HG03460 (cell line): ENCODE results near the gene ZNF486.
"Not testable (repeated sequence)": the region's sequence is repeated elsewhere in the genome, so short reads cannot be mapped to it uniquely, and the experiment has no call there.

Experiments used
- ATAC-seq: cut with Tn5 transposase; IDR thresholded peaks from one replicate; pipeline ENCODE4 v1.9.1; 2021; ENCODE audit not compliant: unreplicated experiment

Gene ZNF486

DNA sequence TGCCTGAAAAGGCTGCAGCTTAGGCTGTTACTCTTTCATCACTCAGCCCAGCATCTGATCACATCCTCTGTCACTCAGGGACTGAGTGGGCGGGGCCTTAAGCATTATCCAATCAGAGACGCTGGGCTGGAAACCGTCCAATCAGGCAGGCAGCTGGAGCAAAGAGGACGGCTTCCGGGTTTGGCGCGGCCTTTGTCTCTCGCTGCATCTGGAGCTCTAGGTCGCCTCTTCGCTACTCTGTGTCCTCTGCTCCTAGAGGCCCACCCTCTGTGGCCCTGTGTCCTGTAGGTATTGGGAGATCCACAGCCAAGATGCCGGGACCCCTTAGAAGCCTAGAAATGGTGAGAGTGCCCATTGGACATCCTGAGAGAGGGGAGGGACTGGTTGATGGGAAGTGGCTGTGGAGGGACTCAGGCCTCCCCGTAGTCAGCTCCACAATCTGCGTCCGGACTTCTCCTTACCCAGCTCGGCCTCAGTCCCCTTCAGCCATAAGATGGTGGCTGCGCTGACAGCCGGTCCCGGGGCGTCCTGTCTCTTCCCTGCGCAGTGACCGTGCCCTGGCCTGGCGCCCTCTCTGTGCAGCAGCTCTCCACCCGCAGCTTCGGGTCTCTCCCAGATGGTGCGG is at the start of gene ZNF486:
ZNF486 (plus strand) TSS at position 195 of the 625 bp plus-strand sequence; CDS start at position 312, 117 bp downstream.
- ATAC-seq: peak; percentile 89

DNA sequence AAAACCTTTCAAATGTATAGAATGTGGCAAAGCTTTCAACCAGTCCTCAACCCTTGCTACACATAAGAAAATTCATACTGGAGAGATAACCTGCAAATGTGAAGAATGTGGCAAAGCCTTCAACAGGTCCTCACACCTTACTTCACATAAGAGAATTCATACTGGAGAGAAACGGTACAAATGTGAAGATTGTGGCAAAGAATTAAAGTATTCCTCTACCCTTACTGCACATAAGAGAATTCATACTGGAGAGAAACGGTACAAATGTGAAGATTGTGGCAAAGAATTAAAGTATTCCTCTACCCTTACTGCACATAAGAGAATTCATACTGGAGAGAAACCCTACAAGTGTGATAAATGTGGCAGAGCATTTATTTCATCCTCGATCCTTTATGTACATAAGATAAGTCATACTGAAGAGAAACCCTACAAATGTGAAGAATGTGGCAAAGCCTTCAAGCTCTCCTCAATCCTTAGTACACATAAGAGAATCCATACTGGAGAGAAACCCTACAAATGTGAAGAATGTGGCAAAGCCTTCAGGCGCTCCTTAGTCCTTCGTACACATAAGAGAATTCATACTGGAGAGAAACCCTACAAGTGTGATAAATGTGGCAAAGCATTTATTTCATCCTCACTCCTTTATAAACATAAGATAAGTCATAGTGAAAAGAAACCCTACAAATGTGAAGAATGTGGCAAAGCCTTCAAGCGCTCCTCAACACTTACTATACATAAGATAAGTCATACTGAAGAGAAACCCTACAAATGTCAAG is 48.8 kb upstream of the ZNF486 start:
- not testable (repeated sequence) for ATAC-seq

DNA sequence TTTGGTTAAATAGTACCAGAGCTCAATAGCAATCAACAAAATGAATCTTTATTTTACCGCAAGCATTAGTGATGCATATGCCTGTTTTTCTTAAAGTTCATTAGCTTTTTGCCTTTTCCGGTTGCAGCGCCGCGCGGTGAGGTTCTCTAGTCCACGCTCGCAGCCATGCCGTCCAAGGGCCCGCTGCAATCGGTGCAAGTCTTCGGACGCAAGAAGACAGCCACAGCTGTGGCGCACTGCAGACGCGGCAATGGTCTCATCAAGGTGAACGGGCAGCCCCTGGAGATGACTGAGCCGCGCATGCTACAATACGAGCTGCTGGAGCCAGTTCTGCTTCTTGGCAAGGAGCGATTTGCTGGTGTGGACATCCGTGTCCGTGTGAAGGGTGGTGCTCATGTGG is 42.1 kb upstream of the ZNF486 start:
- no peak for ATAC-seq

DNA sequence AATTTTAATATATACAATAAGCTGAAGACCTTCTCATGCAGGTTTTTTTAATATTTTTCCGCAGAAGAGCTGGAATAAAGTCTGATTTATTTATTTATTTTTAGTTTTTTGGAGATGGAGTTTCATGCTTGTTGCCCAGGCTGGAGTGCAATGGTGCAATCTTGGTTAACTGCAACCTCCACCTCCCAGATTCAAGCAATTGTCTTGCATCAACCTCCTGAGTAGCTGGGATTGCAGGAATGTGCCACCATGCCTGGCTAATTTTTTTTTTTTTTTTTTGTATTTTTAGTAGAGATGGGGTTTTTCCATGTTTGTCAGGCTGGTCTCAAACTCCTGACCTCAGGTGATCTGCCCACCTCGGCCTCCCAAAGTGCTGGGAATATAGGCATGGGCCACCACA is 34.1 kb upstream of the ZNF486 start:
- ATAC-seq: not testable (repeated sequence)

DNA sequence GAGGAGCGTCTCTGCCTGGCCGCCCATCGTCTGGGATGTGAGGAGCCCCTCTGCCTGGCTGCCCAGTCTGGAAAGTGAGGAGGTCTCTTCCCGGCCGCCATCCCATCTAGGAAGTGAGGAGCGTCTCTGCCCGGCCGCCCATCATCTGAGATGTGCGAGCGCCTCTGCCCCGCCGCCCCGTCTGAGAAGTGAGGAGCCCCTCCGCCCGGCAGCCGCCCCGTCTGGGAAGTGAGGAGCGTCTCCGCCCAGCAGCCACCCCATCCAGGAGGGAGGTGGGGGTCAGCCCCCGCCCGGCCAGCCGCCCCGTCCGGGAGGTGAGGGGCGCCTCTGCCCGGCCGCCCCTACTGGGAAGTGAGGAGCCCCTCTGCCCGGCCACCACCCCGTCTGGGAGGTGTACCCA is 29.3 kb upstream of the ZNF486 start:
- ATAC-seq: not testable (repeated sequence)

DNA sequence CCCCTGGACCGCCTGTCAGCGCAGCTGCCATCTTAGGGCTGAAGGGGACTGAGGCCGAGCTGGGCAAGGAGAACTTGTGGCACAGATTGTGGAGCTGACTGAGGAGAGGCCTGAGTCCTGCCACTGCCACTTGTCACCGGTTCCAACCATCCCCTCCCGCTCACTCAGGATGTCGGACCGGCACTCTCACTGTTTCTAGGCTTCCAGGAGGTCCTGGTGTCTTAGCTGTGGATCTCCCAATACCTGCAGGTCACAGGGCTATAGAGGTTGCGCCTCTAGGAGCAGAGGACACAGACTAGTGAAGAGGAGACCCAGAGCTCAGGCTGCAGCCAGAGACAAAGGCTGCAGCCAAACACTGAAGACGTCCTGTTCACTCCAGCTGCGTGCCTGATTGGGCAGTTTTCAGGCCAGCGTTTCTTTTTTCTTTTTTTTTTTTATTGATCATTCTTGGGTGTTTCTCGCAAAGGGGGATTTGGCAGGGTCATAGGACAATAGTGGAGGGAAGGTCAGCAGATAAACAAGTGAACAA is 15.3 kb upstream of the ZNF486 start:
- no peak for ATAC-seq

DNA sequence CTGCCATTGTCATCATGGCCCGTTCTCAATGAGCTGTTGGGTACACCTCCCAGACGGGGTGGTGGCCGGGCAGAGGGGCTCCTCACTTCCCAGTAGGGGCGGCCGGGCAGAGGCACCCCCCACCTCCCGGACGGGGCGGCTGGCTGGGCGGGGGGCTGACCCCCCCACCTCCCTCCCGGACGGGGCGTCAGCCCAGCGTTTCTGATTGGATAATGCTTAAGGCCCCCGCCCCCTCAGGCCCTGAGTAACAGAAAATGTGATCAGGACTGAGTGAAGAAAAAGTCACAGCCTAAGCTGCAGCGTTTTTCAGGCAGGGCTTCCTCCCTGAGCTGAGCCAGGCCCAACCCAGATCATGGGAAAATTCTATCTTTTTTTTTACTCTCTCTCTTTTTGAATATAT is 14.5 kb upstream of the ZNF486 start:
- not testable (repeated sequence) for ATAC-seq

DNA sequence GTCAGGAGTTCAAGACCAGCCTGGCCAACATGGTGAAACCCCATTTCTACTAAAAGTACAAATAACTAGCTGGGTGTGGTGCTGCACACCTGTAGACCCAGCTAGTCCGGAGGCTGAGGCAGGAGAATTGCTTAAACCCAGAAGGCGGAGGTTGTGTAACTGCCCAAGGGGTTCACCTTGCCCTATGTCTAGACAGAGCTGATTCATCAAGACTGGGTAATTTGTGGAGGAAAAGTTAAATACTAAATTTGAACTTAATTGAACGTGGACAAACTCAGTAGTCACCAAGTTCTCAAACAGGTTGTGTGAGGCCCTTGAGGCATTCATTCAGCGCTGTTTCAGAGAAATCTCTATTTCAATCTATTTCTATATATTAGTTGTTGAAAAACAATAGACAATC is 13.7 kb upstream of the ZNF486 start:
- ATAC-seq: no peak

DNA sequence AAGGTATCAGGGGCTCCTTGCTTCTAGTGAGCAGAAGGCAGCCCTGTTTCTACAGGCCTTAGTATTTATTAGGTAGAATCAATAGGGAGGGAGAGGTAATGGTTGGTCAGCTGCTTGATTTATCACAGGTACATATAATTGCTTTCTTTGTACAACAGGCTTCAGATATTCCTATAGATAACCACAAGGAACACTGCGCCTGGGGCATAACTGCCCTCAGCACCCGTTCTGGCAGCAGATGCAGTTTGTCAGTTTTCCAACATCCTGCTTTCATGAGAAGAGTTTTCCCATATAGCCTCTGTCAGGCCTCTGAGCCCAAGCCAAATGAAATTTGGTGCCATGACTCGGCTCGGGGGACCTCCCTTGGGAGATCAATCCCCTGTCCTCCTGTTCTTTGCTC is 12.4 kb upstream of the ZNF486 start:
- ATAC-seq: no peak

DNA sequence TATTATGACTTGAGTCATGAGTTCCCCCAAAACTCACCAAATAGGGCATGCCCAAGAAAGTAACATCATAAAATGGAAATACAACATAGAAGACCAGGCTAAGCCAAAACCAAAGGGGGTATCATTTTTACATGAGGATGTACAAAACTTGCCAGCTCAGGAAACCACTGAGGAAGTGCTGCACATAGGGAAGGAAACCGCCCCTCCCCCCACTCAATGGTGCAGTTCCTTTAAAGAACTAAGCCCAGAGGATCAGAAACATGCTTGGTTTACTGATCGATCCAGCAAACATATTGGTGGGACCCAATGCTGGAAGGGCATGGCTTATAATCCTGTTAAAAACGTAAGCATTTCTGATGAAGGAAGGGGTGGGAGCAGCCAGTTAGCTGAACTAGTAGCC is 4.2 kb upstream of the ZNF486 start:
- ATAC-seq: no peak

DNA sequence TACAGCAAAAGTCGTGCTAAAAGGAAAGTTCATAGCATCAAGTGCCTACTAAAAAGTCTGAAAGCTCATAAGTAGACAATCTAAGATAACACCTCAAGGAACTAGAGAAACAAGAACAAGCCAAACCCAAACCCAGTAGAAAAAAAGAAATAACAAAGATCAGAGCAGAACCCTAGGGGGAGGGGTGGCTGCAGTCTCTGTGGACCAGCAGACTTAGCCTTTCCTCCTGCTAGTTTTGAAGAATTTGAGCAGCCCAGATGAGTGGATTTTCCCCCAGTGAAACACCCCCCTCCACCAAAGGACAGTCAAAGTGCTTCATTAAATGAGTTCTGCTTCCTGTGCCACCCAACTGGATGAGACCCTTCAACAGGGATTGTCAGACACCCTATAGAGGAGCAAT is 2.6 kb upstream of the ZNF486 start:
- ATAC-seq: no peak

DNA sequence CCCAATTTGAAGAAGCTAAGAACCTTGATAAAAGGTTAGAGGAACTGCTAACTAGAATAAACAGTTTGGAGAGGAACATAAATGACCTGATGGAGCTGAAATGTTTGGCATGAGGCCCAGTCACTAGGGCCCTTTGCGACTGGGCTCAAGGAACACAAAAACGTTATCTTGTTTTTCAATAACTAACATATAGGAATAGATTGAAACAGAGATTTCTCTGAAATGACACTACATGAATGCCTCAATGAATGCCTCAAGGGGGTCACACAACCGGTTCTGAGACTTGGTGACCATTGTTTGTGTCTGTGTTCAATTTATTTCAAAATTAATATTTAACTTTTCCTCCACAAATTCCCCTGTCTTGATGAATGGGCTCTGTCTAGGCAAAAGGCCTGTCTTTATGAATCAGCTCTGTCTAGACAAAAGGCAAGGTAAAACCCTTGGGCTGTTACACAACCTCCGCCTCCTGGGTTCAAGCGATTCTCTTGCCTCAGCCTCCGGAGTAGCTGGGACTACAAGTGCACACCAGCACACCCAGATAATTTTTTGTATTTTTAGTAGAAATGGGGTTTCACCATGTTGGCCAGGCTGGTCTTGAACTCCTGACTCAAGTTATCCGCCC is 932 bp upstream of the ZNF486 start:
- no peak for ATAC-seq

DNA sequence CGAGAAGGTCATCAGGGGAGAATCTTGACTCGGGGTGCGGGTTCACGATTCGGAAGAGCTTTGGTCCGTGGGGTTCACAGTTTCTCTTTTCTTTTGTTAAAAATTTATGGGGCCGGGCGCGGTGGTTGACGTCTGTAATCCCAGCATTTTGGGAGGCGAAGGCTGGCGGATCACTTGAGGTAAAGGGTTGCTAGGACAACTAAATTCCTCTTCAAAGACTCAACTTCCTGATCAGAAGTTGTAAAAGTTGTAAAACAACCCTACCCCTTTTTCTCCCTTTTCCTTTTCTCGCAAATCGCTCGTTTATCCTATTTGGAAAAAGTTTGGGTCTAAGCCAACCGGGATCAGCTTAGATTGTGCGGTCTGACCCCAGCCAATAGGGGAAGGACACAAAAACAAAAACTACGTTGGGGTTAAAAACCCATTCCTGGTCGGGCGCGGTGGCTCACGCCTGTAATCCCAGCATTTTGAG is 673 bp downstream of the ZNF486 start:
- ATAC-seq: no peak

DNA sequence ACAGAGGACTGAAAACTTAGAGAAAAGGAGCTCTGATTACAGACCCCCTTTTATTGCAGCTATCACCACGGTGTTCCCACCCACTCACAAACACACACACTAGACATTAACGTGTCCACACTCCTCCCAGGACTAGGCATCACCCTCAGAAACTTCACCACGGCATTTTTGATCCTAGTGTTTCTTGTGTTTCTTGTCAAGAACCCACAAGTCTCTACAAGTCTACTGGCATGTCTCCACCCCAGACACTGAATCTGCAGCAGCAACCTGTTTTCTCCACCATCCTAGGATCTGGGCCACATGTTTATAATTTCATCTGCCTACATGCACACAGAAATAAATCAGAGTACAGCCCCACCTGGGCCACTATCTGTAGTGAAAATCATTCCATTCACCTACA is 4.3 kb downstream of the ZNF486 start:
- ATAC-seq: no peak

DNA sequence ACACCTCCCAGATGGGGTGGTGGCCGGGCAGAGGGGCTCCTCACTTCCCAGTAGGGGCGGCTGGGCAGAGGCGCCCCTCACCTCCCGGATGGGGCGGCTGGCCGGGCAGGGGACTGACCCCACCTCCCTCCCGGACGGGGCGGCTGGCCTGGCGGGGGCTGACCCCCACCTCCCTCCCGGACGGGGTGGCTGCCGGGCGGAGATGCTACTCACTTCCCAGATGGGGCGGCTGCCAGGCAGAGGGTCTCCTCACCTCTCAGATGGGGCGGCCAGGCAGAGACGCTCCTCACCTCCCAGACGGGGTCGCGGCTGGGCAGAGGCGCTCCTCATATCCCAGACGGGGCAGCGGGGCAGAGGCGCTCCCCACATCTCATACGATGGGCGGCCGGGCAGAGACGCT is 8.8 kb downstream of the ZNF486 start:
- ATAC-seq: not testable (repeated sequence)

DNA sequence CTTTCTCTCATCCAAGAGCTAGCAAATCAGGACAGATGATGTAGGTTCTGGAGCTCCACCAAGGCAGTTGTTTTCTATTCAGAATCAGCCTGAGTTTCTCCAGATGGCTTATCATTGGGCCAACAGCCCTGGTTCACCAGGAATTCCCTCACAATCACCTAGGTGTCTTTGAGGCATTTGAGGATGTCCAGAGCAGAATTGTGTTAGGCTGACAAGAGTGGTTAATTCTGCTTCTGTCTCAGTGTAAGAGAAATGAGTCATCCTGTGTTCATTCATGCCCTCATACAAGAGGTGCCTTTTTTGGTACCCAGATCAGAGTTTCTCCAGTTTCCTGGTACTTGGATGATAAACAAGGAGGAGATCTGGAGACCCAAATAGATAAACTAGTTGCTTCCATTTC is 12.9 kb downstream of the ZNF486 start:
- not testable (repeated sequence) for ATAC-seq

DNA sequence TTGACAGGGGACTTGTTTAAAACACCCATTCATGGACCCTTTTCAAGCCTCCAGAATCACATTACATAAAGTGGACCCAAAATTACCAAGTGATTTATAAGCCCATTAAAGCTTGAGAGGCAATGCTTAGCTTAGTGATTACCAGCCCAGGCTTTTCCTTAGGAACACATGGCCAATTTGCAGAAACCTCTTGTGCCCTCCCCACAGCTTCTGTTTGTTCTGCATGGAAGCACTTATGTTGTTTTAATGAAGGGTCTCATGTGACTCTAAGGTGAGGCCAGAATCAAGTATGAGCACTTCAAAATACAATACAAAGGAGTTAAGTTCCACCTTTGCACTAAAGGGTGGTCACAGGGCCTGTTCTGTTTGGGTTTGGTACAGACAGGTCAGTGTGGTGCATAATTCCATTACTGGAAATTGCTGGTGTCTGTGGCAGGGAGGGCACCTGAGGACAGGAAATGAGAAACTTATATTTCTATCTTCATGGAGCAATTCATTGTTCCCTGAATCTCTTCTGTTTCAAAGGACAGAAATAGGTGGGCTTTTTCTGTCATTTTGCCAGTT is 15.3 kb downstream of the ZNF486 start:
- no peak for ATAC-seq

DNA sequence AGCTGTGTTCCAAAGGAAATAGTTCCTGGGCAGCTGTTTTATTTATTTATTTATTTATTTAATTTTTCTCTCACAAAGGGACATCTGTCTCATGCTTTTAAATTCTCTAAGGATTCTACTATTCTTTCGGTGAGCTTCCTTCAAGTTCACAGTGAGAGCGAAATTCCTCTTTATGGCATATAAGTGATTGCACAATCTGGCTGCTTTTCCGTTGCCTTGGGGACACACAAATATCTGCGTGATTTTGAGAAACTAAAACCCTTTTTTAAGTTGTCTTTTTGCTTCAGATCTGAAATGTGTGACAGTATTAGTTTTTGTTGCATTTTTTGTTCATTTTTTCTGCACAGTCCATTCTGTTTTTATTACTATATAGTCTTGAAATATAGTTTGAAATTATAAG is 19.2 kb downstream of the ZNF486 start:
- ATAC-seq: no peak

DNA sequence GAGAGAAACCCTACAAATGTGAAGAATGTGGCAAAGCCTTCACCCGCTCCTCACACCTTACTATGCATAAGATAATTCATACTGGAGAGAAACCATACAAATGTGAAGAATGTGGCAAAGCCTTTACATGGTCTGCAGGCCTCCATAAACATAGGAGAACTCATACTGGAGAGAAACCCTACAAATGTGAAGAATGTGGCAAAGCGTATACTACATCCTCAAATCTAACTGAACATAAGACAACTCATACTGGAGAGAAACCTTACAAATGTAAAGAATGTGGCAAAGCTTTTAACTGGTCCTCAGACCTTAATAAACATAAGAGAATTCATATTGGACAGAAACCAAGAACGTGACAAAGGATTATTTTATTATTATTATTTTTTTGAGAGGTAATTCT is 30.7 kb downstream of the ZNF486 start:
- no peak for ATAC-seq

DNA sequence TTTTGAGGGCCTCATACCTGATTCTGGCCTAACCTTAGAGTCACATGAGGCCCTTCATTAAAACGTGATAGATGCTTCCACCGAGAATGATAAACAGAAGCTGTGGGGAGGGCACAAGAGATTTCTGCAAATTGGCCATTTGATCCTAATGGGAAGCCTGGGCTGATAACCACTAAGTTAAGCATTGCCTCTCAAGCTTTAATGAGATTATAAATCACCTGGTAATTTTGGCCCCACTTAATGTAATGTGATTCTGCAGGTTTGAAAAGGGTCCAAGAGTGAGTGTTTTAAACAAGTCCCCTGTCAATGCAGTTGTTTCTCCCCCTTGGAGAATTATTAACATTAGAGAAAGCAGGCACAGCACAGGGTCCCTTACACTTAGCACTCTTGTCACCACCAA is 42.0 kb downstream of the ZNF486 start:
- no peak for ATAC-seq

DNA sequence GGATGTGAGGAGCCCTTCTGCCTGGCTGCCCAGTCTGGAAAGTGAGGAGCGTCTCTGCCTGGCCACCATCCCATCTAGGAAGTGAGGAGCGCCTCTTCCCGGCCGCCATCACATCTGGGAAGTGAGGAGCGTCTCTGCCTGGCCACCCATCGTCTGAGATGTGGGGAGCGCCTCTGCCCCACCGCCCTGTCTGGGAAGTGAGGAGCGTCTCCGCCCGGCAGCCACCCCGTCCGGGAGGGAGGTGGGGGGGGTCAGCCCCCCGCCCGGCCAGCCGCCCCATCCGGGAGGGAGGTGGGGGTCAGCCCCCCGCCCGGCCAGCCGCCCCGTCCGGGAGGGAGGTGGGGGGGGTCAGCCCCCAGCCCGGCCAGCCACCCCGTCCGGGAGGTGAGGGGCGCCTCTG is 47.4 kb downstream of the ZNF486 start:
- not testable (repeated sequence) for ATAC-seq
